ENCODE data around the gene KRT1.
A peak's percentile ranks its signal among the peaks of the same experiment; 100 is the strongest.
"Not testable (repeated sequence)": the region's sequence is repeated elsewhere in the genome, so short reads cannot be mapped to it uniquely, and the experiment has no call there.

KRT1 gene

GRCh38 chr12:52681526-52682380 is 1.5 kb upstream of the KRT1 start:
- peak; percentile 15 to 24 for DNase-seq

GRCh38 chr12:52679875-52680274 is 332 bp downstream of the KRT1 start:
- DNase-seq: no peak

DNA sequence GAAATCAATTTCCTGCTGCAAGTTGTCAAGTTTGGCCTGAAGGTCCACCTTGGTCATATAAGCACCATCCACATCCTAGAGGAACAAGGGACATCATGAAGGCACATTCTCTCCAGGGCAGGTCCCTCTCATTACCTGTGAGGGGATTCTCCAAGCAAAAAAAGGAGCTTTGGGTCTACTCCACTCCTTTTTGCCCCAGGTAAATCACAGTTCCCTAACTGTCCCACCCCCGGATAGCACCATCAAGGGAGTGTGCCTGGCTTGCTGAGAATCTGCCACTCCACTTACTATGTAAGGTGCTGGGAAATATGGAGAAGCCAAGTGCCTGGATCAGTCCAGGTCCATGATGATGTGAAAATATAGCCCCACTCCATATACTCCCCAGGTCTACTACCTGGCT is 2.5 kb downstream of the KRT1 start:
- DNase-seq: no peak

- DNase-seq: no peak
These were observed 3.1 kb downstream of the KRT1 start for GRCh38 chr12:52677126-52677525.

DNA sequence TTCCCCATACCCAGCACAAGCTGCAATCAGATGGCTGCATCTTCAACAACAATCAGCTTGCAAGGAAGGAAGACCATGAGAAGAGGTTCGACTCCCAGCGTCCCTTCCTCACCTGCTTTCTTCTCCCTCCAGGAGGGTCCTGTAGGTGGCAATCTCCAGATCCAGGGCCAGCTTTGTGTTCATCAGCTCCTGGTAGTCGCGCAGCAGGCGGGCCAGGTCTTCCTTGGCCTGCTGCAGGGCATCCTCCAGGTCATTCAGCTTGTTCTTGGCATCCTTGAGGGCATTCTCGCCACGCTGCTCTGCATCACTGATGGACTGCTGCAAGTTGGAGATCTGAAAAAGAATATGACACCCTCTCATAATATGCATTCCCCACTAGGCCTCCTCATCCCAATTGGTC is 4.0 kb downstream of the KRT1 start:
- no peak for DNase-seq

- DNase-seq: no peak
These were observed 4.9 kb downstream of the KRT1 start for GRCh38 chr12:52675301-52675701.

- no peak for DNase-seq
These were observed 5.8 kb downstream of the KRT1 start for GRCh38 chr12:52674433-52674775.

GRCh38 chr12:52673713-52674432 is 6.3 kb downstream of the KRT1 start:
- DNase-seq: no peak

DNA sequence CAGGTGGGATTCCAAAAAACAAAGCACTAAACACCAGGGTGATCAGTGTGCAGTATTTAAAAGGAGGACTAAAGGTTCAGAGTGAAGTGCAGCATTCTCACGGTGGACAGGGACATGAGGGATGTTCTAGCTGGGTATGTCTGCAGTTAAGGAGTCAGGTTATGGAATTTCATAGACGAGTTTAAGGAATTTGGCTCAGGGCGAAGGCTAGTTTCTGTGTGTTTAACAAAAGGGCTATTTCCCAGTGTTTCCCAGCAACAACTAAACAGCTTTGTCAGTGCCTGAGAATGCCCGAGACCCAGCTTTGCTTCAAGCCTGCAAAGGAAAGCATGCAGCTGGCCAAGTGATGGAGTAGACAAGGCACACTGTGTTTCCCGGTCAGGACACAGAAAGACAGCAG is 7.0 kb downstream of the KRT1 start:
- DNase-seq: no peak

DNA sequence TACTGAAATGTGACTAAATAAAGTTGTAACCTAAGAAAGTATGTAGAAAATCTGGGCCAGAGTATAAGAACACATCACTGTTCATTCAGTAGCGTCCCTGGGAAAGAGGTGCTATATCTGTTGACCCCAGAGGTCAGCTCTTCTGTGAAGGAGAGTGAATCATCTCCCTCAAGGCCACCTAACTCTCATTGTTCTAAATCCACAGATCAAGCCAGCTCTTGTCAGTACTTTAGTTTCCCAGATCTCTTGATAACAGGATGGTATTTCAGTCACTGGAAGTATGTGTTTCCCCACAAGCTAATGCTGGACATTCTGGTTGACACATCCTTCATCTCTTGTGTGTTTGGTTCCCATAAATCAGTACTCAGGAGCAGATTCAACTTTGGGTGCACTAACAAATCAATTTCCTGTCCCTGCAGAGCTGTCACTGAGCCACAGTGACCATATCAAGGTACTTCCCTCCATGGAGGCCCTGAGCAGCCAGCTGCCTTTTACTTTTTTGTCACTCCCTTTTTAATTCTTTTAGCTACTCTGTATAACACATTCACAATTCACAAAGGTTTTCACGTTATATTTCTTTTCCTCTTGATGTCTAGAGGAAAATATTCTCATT is 7.8 kb downstream of the KRT1 start:
- DNase-seq: no peak

GRCh38 chr12:52670961-52671360 is 9.2 kb downstream of the KRT1 start:
- no peak for DNase-seq

DNA sequence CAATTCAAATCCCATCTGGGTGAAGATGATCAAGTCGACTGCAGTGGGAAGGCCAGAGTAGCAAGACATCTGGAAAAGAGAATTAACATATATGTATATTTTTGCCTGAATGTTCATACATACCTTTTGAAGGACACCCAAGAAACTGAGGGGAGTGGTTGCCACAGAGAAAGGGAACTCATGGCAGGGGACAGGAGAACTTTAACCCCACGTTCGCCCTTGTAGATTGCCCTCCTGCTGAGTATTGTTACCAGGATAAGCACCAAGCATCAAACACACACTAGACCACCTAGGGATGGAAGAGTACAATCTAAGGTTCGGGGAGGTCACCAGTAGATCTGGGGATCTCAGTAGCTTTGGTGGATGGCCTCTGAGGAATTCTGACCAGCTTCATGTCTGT is 9.7 kb downstream of the KRT1 start:
- DNase-seq: no peak

- DNase-seq: not testable (repeated sequence)
These were observed 10.3 kb downstream of the KRT1 start for GRCh38 chr12:52669941-52670340.

- DNase-seq: no peak
These were observed 10.8 kb downstream of the KRT1 start for GRCh38 chr12:52669426-52669825.

GRCh38 chr12:52667931-52668330 is 12.3 kb downstream of the KRT1 start:
- no peak for DNase-seq

GRCh38 chr12:52667509-52667908 is 12.7 kb downstream of the KRT1 start:
- DNase-seq: no peak

DNA sequence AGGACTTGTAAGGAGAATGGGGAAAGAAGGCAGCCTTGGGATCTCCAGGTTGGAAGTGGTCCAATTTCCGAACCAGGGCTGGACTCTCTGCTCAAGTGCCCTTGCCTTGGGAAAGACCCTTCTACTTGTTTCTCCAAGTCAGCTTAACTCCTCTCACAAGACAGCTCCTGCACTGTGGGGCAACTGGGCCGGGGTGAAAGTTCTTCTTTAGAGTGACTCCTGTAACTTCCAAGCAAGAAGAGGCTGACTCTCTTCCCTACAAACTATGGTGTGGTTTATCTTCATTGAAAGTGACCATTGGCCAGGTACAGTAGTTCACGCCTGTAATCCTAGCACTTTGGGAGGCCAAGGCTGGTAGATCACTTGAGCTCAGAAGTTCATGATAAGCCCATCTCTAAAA is 13.7 kb downstream of the KRT1 start:
- DNase-seq: no peak

DNA sequence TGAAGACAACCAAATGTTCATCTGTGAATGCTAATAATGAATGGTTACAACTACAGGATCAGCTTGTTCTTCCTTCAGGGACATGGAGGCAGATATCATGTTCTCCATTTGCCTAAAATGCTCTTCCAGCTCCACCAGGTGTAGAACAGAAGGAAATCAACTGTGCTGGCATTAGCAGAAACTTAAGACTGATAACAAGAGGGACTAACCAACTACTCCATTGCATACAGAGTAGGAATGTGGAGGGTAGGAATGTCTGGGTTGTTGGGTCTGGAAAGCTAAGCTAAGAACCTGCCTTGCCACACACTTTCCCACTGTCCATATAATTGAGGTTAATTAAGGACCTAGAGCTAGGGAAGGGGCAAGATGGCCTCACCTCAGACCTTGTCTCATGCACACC is 16.8 kb downstream of the KRT1 start:
- DNase-seq: no peak

DNA sequence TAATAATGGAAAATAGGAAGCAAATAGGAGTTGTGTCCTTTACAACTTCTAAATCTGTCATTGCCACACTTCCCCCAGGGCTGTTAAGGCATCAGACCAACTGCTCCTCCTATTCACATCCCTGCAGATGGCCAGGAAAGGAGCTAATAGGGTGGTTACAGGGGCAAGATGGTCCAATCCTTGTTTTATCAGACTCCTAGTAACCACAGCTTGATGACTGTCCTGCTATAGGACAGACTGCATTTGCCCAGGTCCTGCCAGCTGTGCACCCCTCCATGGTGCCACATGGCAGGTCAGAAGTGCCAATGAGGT is 17.3 kb downstream of the KRT1 start:
- no peak for DNase-seq

DNA sequence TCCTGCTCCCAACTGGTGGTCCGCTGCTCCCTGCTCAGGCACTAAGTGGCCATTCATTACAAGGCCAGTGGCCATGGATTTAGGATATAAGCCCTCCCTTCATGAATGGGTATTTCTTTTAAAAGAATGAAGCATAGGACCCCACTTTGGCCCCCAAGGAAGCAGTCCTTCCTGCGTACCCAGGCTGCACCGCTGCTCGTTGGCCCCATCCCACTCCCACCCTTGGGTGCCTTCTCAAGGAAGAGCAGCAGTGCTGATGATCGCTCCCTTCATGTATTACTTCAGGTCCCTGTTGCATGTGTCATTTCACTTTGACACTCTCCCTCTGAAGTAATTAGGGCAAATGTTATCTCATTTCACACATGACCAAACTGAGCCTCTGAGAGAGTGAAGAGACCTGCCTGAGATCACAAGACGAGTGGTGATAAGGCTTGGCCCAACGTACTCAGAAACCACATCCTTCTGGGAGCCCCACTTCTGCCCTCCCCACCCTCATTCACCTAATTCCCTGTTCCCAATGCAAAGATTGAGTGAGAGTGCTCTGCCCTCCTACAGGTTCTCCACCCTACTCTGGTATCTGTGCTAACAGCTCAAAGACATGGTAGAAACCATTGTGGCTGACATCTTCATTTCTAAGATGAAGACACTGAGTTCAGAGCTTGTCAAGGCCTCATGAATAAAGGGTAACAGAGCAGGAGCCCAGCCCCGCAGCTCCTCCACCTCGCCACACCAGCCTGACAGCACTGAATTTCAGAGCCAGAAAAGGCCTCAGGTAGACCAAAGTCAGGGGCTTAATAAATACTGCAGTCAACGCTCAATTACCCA is 17.9 kb downstream of the KRT1 start:
- DNase-seq: no peak

DNA sequence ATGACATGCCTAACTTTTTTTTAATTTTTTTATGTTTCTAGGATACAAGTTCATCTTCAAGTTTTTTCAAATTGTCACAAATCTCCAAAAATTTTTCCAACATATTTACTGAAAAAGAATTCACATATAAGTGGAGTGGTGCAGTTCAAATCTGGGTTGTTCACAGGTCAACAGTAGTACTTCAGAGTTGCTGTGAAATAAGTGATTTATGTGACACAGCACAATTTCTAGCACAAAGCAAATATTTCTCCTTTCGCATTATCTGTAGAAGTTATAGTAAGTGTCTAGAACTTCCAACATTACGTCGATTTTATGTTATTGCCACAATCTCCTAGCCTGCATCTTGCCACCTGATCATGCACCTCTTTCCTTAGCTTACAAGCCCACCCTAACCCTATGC is 18.5 kb downstream of the KRT1 start:
- no peak for DNase-seq

DNA sequence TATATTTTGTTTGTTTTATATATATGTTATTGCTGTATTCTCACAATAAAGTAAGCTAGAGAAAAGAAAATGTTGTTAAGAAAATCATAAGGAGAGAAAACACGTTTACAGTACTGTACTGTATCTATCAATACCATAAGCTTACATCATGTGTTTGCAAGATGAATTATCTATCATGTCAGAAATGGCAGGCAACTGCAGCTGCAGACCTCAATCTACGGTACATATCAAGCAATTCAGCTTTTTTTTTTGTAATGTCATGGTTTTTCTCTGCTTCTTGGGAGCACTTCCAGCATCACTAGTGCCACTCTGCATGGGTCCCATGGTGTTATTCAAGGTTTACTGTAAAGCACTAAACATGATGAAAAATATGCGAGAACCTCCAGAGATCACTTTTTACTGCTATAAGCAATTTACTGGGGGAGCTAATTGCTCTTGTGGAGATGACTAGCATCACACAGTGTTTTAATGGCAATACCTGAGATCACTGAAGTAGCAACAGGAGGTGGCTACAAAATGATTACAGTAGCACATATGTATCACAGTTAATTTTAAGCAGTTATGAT is 19.2 kb downstream of the KRT1 start:
- no peak for DNase-seq

GRCh38 chr12:52659951-52660350 is 20.3 kb downstream of the KRT1 start:
- no peak for DNase-seq

Data from activated CD4-positive, alpha-beta T cell treated with anti-CD3 and anti-CD28 coated beads, Interleukin-2, amount 50 U/mL, for 48 hours (primary cell).